Right cardiac atrium (tissue), 5 donors: ENCODE measurements around the gene MTMR10. TPM values are rescaled to one million over a fixed set of nuclear protein-coding genes. Genes with fewer than 3 reads are reported as not detected.

Source experiments
- ATAC-seq, 2 donors: fragments of 200-7000 bp; cut with Tn5 transposase; one replicate each; pipeline versions ENCODE4 v1.8.0 to v1.9.1; 2020; ENCODE audit warnings: moderate library complexity in 2 of 2, mild to moderate bottlenecking in 1 of 2
- DNase-seq, 3 donors: peaks; one replicate each; pipeline ENCODE4 v3.0.0-alpha.2; 2020
- H3K27ac ChIP-seq: one replicate; pipeline ENCODE4 v1.5.1; 2013; ENCODE audit warnings: mild to moderate bottlenecking, low read length, control low read depth, moderate library complexity
- H3K27me3 ChIP-seq: one replicate; pipeline ENCODE4 v1.6.1; 2013; ENCODE audit not compliant: control insufficient read depth, insufficient read depth
- H3K4me1 ChIP-seq: one replicate; pipeline ENCODE4 v1.6.1; 2013; ENCODE audit warnings: low read length; ENCODE audit not compliant: control insufficient read depth, insufficient read depth
- H3K4me3 ChIP-seq: one replicate; pipeline ENCODE4 v1.5.1; 2013; ENCODE audit warnings: low read length, control low read depth
- H3K9me3 ChIP-seq: one replicate; pipeline ENCODE4 v1.6.1; 2013; ENCODE audit warnings: low read length; ENCODE audit not compliant: control insufficient read depth
- WGBS: extraction: QIAGEN DNeasy Blood & Tissue Kit; methylation state at CpG from one replicate; pipeline ENCODE4 v1.1.7; 2013; 5-methylcytosine and 5-hydroxymethylcytosine counted together
- intact Hi-C, 4 donors: fragments of 100-400 bp; cut with DNase I; formaldehyde crosslinking; loops; one replicate each; pipeline versions ENCODE4 v1.11.0 to v1.14.0; 2022 to 2023
- polyA plus RNA-seq: library from polyadenylated mRNA; stranded (reverse); fragments of 200-250 nt; gene quantifications from one replicate; pipeline ENCODE4 v1.2.3, GENCODE V29; 2013
- total RNA-seq, 4 donors: library from RNA; stranded (reverse); fragmentation: NEBNext Ultra II Directional; extraction: Animal tissue kit (Norgen Biotek cat#: 25700); gene quantifications; one replicate each; pipeline ENCODE4 v1.2.1, GENCODE V29; 2021
- donor health status: healthy with polysubstance abuse.
- donor health status: DM: no; HTN: yes; CAD: no.
- donor health status: DM: no; HTN: no; CAD: no.
- donor health status: DM: no; HTN: yes; CAD: no; lungs with severe emphysema.
- donor health status: DM: yes; HTN: yes; CAD: no.

MTMR10 gene
- total and polyA plus RNA-seq, 5 donors: 12.7 to 29.5 (median 27.3) TPM

GRCh38 chr15:31012455-31012854, 21.0 kb upstream of the MTMR10 start:
- H3K27ac ChIP-seq: no peak overlapping the region
- intact Hi-C loops: no loop called here
- no peak for ATAC-seq
- no peaks in the 10 kb centered on the region for H3K27me3 ChIP-seq
- H3K4me3 ChIP-seq: no peak overlapping the region
- 87% methylated on average over 2 of the region's 2 CpGs for WGBS
- H3K9me3 ChIP-seq: peaks cover 1% of the 10 kb centered on the region
- no peaks in the 10 kb centered on the region for H3K4me1 ChIP-seq
- DNase-seq: no peak

GRCh38 chr15:31010036-31010435, 18.6 kb upstream of the MTMR10 start:
- H3K27me3 ChIP-seq: no peaks in the 10 kb centered on the region
- no peak overlapping the region for H3K4me3 ChIP-seq
- 96% methylated on average over 1 of the region's 1 CpG for WGBS
- no peak for ATAC-seq
- no peak for DNase-seq
- H3K9me3 ChIP-seq: peaks cover 1% of the 10 kb centered on the region
- no peak overlapping the region for H3K27ac ChIP-seq
- H3K4me1 ChIP-seq: no peaks in the 10 kb centered on the region
- intact Hi-C loops: no loop called here

- WGBS: 72% methylated on average over 2 of the region's 2 CpGs
- H3K4me3 ChIP-seq: no peak overlapping the region
- no peak for DNase-seq
- H3K27ac ChIP-seq: no peak overlapping the region
- H3K27me3 ChIP-seq: no peaks in the 10 kb centered on the region
- intact Hi-C loops: no loop called here
- ATAC-seq: no peak
- H3K9me3 ChIP-seq: no peaks in the 10 kb centered on the region
- peaks cover 3% of the 10 kb centered on the region for H3K4me1 ChIP-seq
Measured at GRCh38 chr15:31005660-31006059, 14.2 kb upstream of the MTMR10 start.

GRCh38 chr15:31004220-31004733, 12.8 kb upstream of the MTMR10 start:
- H3K9me3 ChIP-seq: no peaks in the 10 kb centered on the region
- H3K27ac ChIP-seq: peak overlapping the region; percentile 71
- peaks cover 3% of the 10 kb centered on the region for H3K4me1 ChIP-seq
- ATAC-seq (peak; percentile 83 to 88), DNase-seq (peak; percentile 38 to 79 (median 69))
- no peak overlapping the region for H3K4me3 ChIP-seq
- WGBS: 32% methylated on average over 5 of the region's 5 CpGs
- H3K27me3 ChIP-seq: no peaks in the 10 kb centered on the region
- intact Hi-C loops: no loop called here

GRCh38 chr15:31001702-31002101, 10.3 kb upstream of the MTMR10 start:
- peaks cover 3% of the 10 kb centered on the region for H3K4me1 ChIP-seq
- WGBS: 98% methylated on average over 3 of the region's 3 CpGs
- intact Hi-C loops: no loop called here
- H3K4me3 ChIP-seq: no peak overlapping the region
- H3K27ac ChIP-seq: no peak overlapping the region
- H3K9me3 ChIP-seq: no peaks in the 10 kb centered on the region
- no peak for ATAC-seq
- no peaks in the 10 kb centered on the region for H3K27me3 ChIP-seq
- DNase-seq: no peak

- WGBS: 65% methylated on average over 3 of the region's 3 CpGs
- DNase-seq (no peak), ATAC-seq (no peak)
- intact Hi-C loops: no loop called here
- Histone ChIP-seq H3K27ac (no peak overlapping the region), H3K4me3 (no peak overlapping the region), H3K27me3 (no peaks in the 10 kb centered on the region), H3K4me1 (peaks cover 3% of the 10 kb centered on the region), H3K9me3 (no peaks in the 10 kb centered on the region)
Measured at GRCh38 chr15:30999729-31000128, 8.3 kb upstream of the MTMR10 start.

- Histone ChIP-seq H3K27me3 (no peaks in the 10 kb centered on the region), H3K27ac (no peak overlapping the region), H3K4me1 (no peaks in the 10 kb centered on the region), H3K4me3 (no peak overlapping the region), H3K9me3 (no peaks in the 10 kb centered on the region)
- ATAC-seq (no peak), DNase-seq (no peak)
- intact Hi-C loops: no loop called here
- WGBS: 91% methylated on average over 1 of the region's 1 CpG
Measured at GRCh38 chr15:30997270-30997669, 5.8 kb upstream of the MTMR10 start.

- peaks cover 5% of the 10 kb centered on the region for H3K4me1 ChIP-seq
- no peak for ATAC-seq
- DNase-seq: no peak
- no peaks in the 10 kb centered on the region for H3K9me3 ChIP-seq
- intact Hi-C loops: no loop called here
- peak overlapping the region; percentile 97 for H3K4me3 ChIP-seq
- H3K27me3 ChIP-seq: no peaks in the 10 kb centered on the region
- WGBS: 65% methylated on average over 7 of the region's 7 CpGs
- H3K27ac ChIP-seq: peak overlapping the region; percentile 85
Measured at GRCh38 chr15:30992249-30992864, 929 bp upstream of the MTMR10 start.

GRCh38 chr15:30990446-30991254, 778 bp downstream of the MTMR10 start:
- Histone ChIP-seq H3K9me3 (no peaks in the 10 kb centered on the region), H3K27ac (peak overlapping the region; percentile 85), H3K4me1 (peaks cover 11% of the 10 kb centered on the region), H3K27me3 (no peaks in the 10 kb centered on the region), H3K4me3 (peak overlapping the region; percentile 97)
- DNase-seq: no peak
- ATAC-seq: peak in 1 of 2 donors; percentile 10
- WGBS: 4% methylated on average over 24 of the region's 24 CpGs
- intact Hi-C loops: no loop called here

- H3K27me3 ChIP-seq: no peaks in the 10 kb centered on the region
- H3K9me3 ChIP-seq: no peaks in the 10 kb centered on the region
- H3K4me3 ChIP-seq: peak overlapping the region; percentile 97
- no peak overlapping the region for H3K27ac ChIP-seq
- peaks cover 16% of the 10 kb centered on the region for H3K4me1 ChIP-seq
- intact Hi-C loops: no loop called here
- no peak for DNase-seq
- ATAC-seq: no peak
- 51% methylated on average over 2 of the region's 2 CpGs for WGBS
Measured at GRCh38 chr15:30990036-30990435, 1.4 kb downstream of the MTMR10 start.

GRCh38 chr15:30985081-30985531, 6.3 kb downstream of the MTMR10 start:
- Histone ChIP-seq H3K27ac (peak overlapping the region; percentile 87), H3K27me3 (no peaks in the 10 kb centered on the region), H3K4me1 (peaks cover 24% of the 10 kb centered on the region), H3K4me3 (no peak overlapping the region), H3K9me3 (no peaks in the 10 kb centered on the region)
- 20% methylated on average over 3 of the region's 3 CpGs for WGBS
- DNase-seq (peak in 1 of 3 donors; percentile 63), ATAC-seq (peak; percentile 46 to 54)
- intact Hi-C loops: loop anchor here in 1 of 4 donors (10.0 kb wide), 1 partner anchor 500 kb away; no protein-coding TSS in a partner anchor
